Activated T-cell treated with anti-CD3 and anti-CD28 coated beads, Interleukin-2, amount 50 U/mL, for 4 hours (primary cell): ENCODE data around the gene CLSTN2. TPM values are rescaled to one million over a fixed set of nuclear protein-coding genes. Genes with fewer than 3 reads are reported as not detected.

Experiments
- ATAC-seq, 2 donors: fragments of 200-7000 bp; cut with Tn5 transposase; one replicate each; pipeline ENCODE4 v1.10.0; 2021
- DNase-seq: peaks from one replicate; pipeline ENCODE4 v3.0.0-alpha.2; 2020
- H3K27me3 Mint-ChIP-seq: one replicate; pipeline ENCODE4 v1.8.0; 2021; ENCODE audit warnings: low read depth, mixed read lengths
- H3K36me3 Mint-ChIP-seq: one replicate; pipeline ENCODE4 v1.8.0; 2022; ENCODE audit warnings: mixed read lengths; ENCODE audit not compliant: insufficient read depth
- H3K4me1 Mint-ChIP-seq: one replicate; pipeline ENCODE4 v1.8.0; 2021; ENCODE audit warnings: low read depth, mixed read lengths
- H3K4me3 Mint-ChIP-seq: one replicate; pipeline ENCODE4 v1.8.0; 2021; ENCODE audit warnings: mild to moderate bottlenecking, moderate library complexity, mixed read lengths
- H3K9me3 Mint-ChIP-seq: one replicate; pipeline ENCODE4 v1.8.0; 2021; ENCODE audit warnings: mixed read lengths
- total RNA-seq, 3 donors: library from RNA; stranded (reverse); gene quantifications; one replicate each; pipeline ENCODE4 v1.2.1, GENCODE V29; 2021

CLSTN2 gene
- total RNA-seq, 3 donors from 2014 or later = under 0.01 to 0.10 (median 0.03) TPM

GRCh38 chr3:140187656-140188221 is 252.8 kb downstream of the CLSTN2 start:
- no peak overlapping the region for H3K4me3 Mint-ChIP-seq
- no peaks in the 10 kb centered on the region for H3K4me1 Mint-ChIP-seq
- H3K9me3 Mint-ChIP-seq = peaks cover 4% of the 10 kb centered on the region
- ATAC-seq (no peak), DNase-seq (no peak)
- no peaks in the 10 kb centered on the region for H3K36me3 Mint-ChIP-seq
- no peaks in the 10 kb centered on the region for H3K27me3 Mint-ChIP-seq

GRCh38 chr3:140188285-140188684 is 253.3 kb downstream of the CLSTN2 start:
- DNase-seq (no peak), ATAC-seq (no peak)
- no peaks in the 10 kb centered on the region for H3K36me3 Mint-ChIP-seq
- H3K9me3 Mint-ChIP-seq = peaks cover 8% of the 10 kb centered on the region
- H3K27me3 Mint-ChIP-seq = no peaks in the 10 kb centered on the region
- H3K4me1 Mint-ChIP-seq = no peaks in the 10 kb centered on the region
- H3K4me3 Mint-ChIP-seq = no peak overlapping the region

- H3K9me3 Mint-ChIP-seq = peaks cover 15% of the 10 kb centered on the region
- H3K36me3 Mint-ChIP-seq = no peaks in the 10 kb centered on the region
- DNase-seq (no peak), ATAC-seq (no peak)
- H3K4me1 Mint-ChIP-seq = no peaks in the 10 kb centered on the region
- no peaks in the 10 kb centered on the region for H3K27me3 Mint-ChIP-seq
- no peak overlapping the region for H3K4me3 Mint-ChIP-seq
Measured at GRCh38 chr3:140189267-140189666, 254.3 kb downstream of the CLSTN2 start.

- Mint-ChIP-seq H3K36me3 (no peaks in the 10 kb centered on the region), H3K27me3 (no peaks in the 10 kb centered on the region), H3K4me1 (no peaks in the 10 kb centered on the region), H3K9me3 (peaks cover 18% of the 10 kb centered on the region), H3K4me3 (no peak overlapping the region)
- DNase-seq (no peak), ATAC-seq (no peak)
Measured at GRCh38 chr3:140189976-140190375, 255.0 kb downstream of the CLSTN2 start.

- H3K9me3 Mint-ChIP-seq = peaks cover 18% of the 10 kb centered on the region
- ATAC-seq = no peak
Measured at GRCh38 chr3:140196970-140197369, 262.0 kb downstream of the CLSTN2 start.

GRCh38 chr3:140198242-140198641 is 263.3 kb downstream of the CLSTN2 start:
- Mint-ChIP-seq H3K9me3 (peaks cover 10% of the 10 kb centered on the region), H3K36me3 (no peaks in the 10 kb centered on the region), H3K4me3 (no peak overlapping the region), H3K27me3 (no peaks in the 10 kb centered on the region), H3K4me1 (no peaks in the 10 kb centered on the region)
- ATAC-seq = no peak
- no peak for DNase-seq

More at GRCh38 chr3:140196970-140197369, 262.0 kb downstream of the CLSTN2 start:
- H3K4me1 Mint-ChIP-seq = no peaks in the 10 kb centered on the region
- H3K27me3 Mint-ChIP-seq = no peaks in the 10 kb centered on the region
- no peak overlapping the region for H3K4me3 Mint-ChIP-seq
- H3K36me3 Mint-ChIP-seq = no peaks in the 10 kb centered on the region
- no peak for DNase-seq

GRCh38 chr3:140199008-140199407 is 264.0 kb downstream of the CLSTN2 start:
- no peak for ATAC-seq
- Mint-ChIP-seq H3K9me3 (peaks cover 3% of the 10 kb centered on the region), H3K4me3 (no peak overlapping the region), H3K36me3 (no peaks in the 10 kb centered on the region), H3K4me1 (no peaks in the 10 kb centered on the region), H3K27me3 (no peaks in the 10 kb centered on the region)
- no peak for DNase-seq

- H3K36me3 Mint-ChIP-seq = no peaks in the 10 kb centered on the region
- DNase-seq (no peak), ATAC-seq (no peak)
- H3K9me3 Mint-ChIP-seq = no peaks in the 10 kb centered on the region
- no peak overlapping the region for H3K4me3 Mint-ChIP-seq
- no peaks in the 10 kb centered on the region for H3K27me3 Mint-ChIP-seq
- H3K4me1 Mint-ChIP-seq = no peaks in the 10 kb centered on the region
Measured at GRCh38 chr3:140199743-140200142, 264.8 kb downstream of the CLSTN2 start.

- DNase-seq (no peak), ATAC-seq (no peak)
- no peaks in the 10 kb centered on the region for H3K9me3 Mint-ChIP-seq
- no peak overlapping the region for H3K4me3 Mint-ChIP-seq
- H3K4me1 Mint-ChIP-seq = no peaks in the 10 kb centered on the region
- no peaks in the 10 kb centered on the region for H3K27me3 Mint-ChIP-seq
- no peaks in the 10 kb centered on the region for H3K36me3 Mint-ChIP-seq
Measured at GRCh38 chr3:140203510-140203909, 268.5 kb downstream of the CLSTN2 start.

GRCh38 chr3:140204271-140204984 is 269.4 kb downstream of the CLSTN2 start:
- no peaks in the 10 kb centered on the region for H3K9me3 Mint-ChIP-seq
- ATAC-seq (no peak), DNase-seq (no peak)
- H3K4me1 Mint-ChIP-seq = no peaks in the 10 kb centered on the region
- H3K4me3 Mint-ChIP-seq = no peak overlapping the region
- H3K36me3 Mint-ChIP-seq = no peaks in the 10 kb centered on the region
- no peaks in the 10 kb centered on the region for H3K27me3 Mint-ChIP-seq

GRCh38 chr3:140205598-140205997 is 270.6 kb downstream of the CLSTN2 start:
- no peak for DNase-seq
- no peak for ATAC-seq
- Mint-ChIP-seq H3K4me3 (no peak overlapping the region), H3K9me3 (no peaks in the 10 kb centered on the region), H3K4me1 (no peaks in the 10 kb centered on the region), H3K36me3 (no peaks in the 10 kb centered on the region), H3K27me3 (no peaks in the 10 kb centered on the region)

GRCh38 chr3:140206196-140207040 is 271.4 kb downstream of the CLSTN2 start:
- ATAC-seq (no peak), DNase-seq (no peak)
- Mint-ChIP-seq H3K4me1 (no peaks in the 10 kb centered on the region), H3K36me3 (no peaks in the 10 kb centered on the region), H3K27me3 (no peaks in the 10 kb centered on the region), H3K9me3 (no peaks in the 10 kb centered on the region), H3K4me3 (no peak overlapping the region)

- DNase-seq (no peak), ATAC-seq (no peak)
- Mint-ChIP-seq H3K27me3 (no peaks in the 10 kb centered on the region), H3K9me3 (no peaks in the 10 kb centered on the region), H3K4me3 (no peak overlapping the region), H3K4me1 (no peaks in the 10 kb centered on the region), H3K36me3 (no peaks in the 10 kb centered on the region)
Measured at GRCh38 chr3:140207541-140207940, 272.6 kb downstream of the CLSTN2 start.

GRCh38 chr3:140216249-140216648 is 281.3 kb downstream of the CLSTN2 start:
- Mint-ChIP-seq H3K36me3 (no peaks in the 10 kb centered on the region), H3K4me1 (no peaks in the 10 kb centered on the region), H3K9me3 (no peaks in the 10 kb centered on the region), H3K4me3 (no peak overlapping the region), H3K27me3 (no peaks in the 10 kb centered on the region)
- DNase-seq (no peak), ATAC-seq (no peak)

- no peaks in the 10 kb centered on the region for H3K4me1 Mint-ChIP-seq
- H3K27me3 Mint-ChIP-seq = no peaks in the 10 kb centered on the region
- DNase-seq (no peak), ATAC-seq (no peak)
- no peak overlapping the region for H3K4me3 Mint-ChIP-seq
- no peaks in the 10 kb centered on the region for H3K36me3 Mint-ChIP-seq
- no peaks in the 10 kb centered on the region for H3K9me3 Mint-ChIP-seq
Measured at GRCh38 chr3:140219291-140219690, 284.3 kb downstream of the CLSTN2 start.
